Endodermal cell (in vitro differentiated cells): ENCODE measurements around the gene HIP1. TPM values are rescaled to one million over a fixed set of nuclear protein-coding genes. Genes with fewer than 3 reads are reported as not detected.

Experiments used
- DNase-seq: peaks from one replicate; pipeline ENCODE4 v3.0.0-alpha.2; 2017
- H3K27ac ChIP-seq: 2 replicates; pipeline ENCODE4 v1.5.1; 2013; ENCODE audit warnings: mild to moderate bottlenecking, low read depth, low read length, moderate library complexity
- H3K27me3 ChIP-seq: 2 replicates; pipeline ENCODE4 v1.6.1; 2013; ENCODE audit warnings: mild to moderate bottlenecking, low read length, moderate library complexity; ENCODE audit not compliant: insufficient read depth, control insufficient read depth, poor library complexity, severe bottlenecking
- H3K36me3 ChIP-seq: 2 replicates; pipeline ENCODE4 v1.7.0; 2013; ENCODE audit warnings: mild to moderate bottlenecking, low read length, moderate library complexity; ENCODE audit not compliant: control insufficient read depth, insufficient read depth
- H3K4me1 ChIP-seq: one replicate; pipeline ENCODE4 v1.7.0; 2013; ENCODE audit warnings: low read length; ENCODE audit not compliant: control insufficient read depth, insufficient read depth
- H3K4me3 ChIP-seq: 2 replicates; pipeline ENCODE4 v1.5.1; 2013; ENCODE audit warnings: mild to moderate bottlenecking, low read length, moderate library complexity
- H3K9ac ChIP-seq: 2 replicates; pipeline ENCODE4 v1.6.1; 2013; ENCODE audit warnings: mild to moderate bottlenecking, low read length, moderate library complexity; ENCODE audit not compliant: poor library complexity, severe bottlenecking; ENCODE audit errors: extremely low read depth
- H3K9me3 ChIP-seq: 2 replicates; pipeline ENCODE4 v1.6.1; 2013; ENCODE audit warnings: mild to moderate bottlenecking, low read length, moderate library complexity; ENCODE audit not compliant: control insufficient read depth
- H3K27ac Mint-ChIP-seq: 2 replicates; pipeline ENCODE4 v1.8.0; 2020; ENCODE audit warnings: mixed read lengths
- H3K27me3 Mint-ChIP-seq: 2 replicates; pipeline ENCODE4 v1.8.0; 2021; ENCODE audit warnings: mild to moderate bottlenecking, mixed read lengths; ENCODE audit not compliant: insufficient read depth
- H3K36me3 Mint-ChIP-seq: 2 replicates; pipeline ENCODE4 v1.8.0; 2020; ENCODE audit warnings: low read depth, mixed read lengths
- H3K4me1 Mint-ChIP-seq: 2 replicates; pipeline ENCODE4 v1.8.0; 2020; ENCODE audit warnings: mixed read lengths
- H3K4me3 Mint-ChIP-seq: 2 replicates; pipeline ENCODE4 v1.8.0; 2020; ENCODE audit warnings: mild to moderate bottlenecking, moderate library complexity, mixed read lengths
- H3K9me3 Mint-ChIP-seq: 2 replicates; pipeline ENCODE4 v1.8.0; 2020; ENCODE audit warnings: mild to moderate bottlenecking, mixed read lengths
- CTCF ChIP-seq: fragments of 200-600 bp; sonication (generic); conservative IDR thresholded peaks from 2 replicates; pipeline ENCODE4 v1.5.0; 2021; ENCODE audit warnings: antibody characterized with exemption, mild to moderate bottlenecking
- WGBS, 2 experiments: methylation state at CpG; one replicate each; pipeline versions ENCODE4 v1.1.5 to v1.1.7; 2013; ENCODE audit warnings: missing lambda C conversion rate in 2 of 2, mixed read lengths in 1 of 2; ENCODE audit not compliant: insufficient coverage in 1 of 2, insufficient read length in 1 of 2; 5-methylcytosine and 5-hydroxymethylcytosine counted together
- total RNA-seq, 2 donors: library from RNA; stranded (reverse); fragmentation: NEBNext Ultra II Directional in 1 of 2; extraction: Animal tissue kit (Norgen Biotek cat#: 25700) in 1 of 2; gene quantifications; 2 replicates in 1 of 2; 3 replicates in 1 of 2; pipeline ENCODE4 v1.2.1, GENCODE V29; 2021

The HIP1 gene
- total RNA-seq, 2 donors from 2014 or later: 64.7 to 70.0 TPM

DNA sequence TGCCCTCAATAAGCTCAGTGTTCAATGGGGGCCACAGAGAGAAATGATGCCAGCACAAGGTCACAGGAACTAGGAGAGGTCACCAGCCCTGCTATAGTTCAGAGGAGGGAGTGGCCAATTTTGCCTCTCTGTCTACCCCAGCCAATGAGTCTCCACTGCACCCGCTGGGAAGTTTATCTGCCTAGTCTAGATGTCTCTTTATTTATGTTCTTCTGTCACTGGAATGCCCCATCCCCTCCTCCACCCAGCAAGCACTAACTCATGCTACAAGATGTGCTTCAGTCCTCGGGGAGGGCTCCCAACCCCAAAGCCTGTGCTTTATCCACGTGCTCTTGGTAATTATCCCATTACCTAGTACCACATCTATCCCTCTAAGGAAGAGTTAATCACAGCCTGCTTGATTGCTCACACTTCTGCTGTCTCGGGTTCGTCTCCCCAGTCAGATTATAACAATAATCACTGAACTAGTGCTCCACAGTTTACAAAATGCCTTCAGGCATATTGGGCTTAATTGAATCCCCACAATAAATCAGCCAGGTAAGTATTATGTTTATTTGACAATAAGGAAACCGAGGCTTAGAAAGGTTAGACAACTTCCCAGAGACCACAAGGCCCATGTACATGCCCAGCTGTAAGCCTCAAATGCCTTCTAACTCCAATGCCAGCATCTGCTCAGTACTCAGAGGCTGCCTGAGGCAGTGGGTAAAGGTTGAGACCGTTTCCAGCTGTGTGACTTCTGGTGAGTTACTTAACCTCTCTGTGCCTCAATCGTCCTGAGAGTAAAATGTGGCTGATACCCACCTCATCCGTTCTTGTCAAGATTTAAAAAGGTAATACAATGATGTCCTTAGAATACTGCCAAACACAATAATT is 3.9 kb downstream of the HIP1 start:
- no peaks in the 10 kb centered on the region for H3K36me3 Mint-ChIP-seq
- Histone ChIP-seq H3K36me3 (no peaks in the 10 kb centered on the region), H3K9me3 (no peaks in the 10 kb centered on the region), H3K9ac (no peak overlapping the region), H3K4me1 (no peaks in the 10 kb centered on the region), H3K27me3 (peaks cover 12% of the 10 kb centered on the region), H3K27ac (no peak overlapping the region), H3K4me3 (no peak overlapping the region)
- no peaks in the 10 kb centered on the region for H3K9me3 Mint-ChIP-seq
- DNase-seq: peak; percentile 74
- H3K4me1 Mint-ChIP-seq: peaks cover 19% of the 10 kb centered on the region
- H3K27me3 Mint-ChIP-seq: peaks cover 23% of the 10 kb centered on the region
- 80 to 82% methylated on average over 9 of the region's 9 CpGs for WGBS, 2 experiments
- H3K4me3 Mint-ChIP-seq: no peak overlapping the region
- peak overlapping the region; percentile 5 for H3K27ac Mint-ChIP-seq
- TF ChIP-seq CTCF: no peak

DNA sequence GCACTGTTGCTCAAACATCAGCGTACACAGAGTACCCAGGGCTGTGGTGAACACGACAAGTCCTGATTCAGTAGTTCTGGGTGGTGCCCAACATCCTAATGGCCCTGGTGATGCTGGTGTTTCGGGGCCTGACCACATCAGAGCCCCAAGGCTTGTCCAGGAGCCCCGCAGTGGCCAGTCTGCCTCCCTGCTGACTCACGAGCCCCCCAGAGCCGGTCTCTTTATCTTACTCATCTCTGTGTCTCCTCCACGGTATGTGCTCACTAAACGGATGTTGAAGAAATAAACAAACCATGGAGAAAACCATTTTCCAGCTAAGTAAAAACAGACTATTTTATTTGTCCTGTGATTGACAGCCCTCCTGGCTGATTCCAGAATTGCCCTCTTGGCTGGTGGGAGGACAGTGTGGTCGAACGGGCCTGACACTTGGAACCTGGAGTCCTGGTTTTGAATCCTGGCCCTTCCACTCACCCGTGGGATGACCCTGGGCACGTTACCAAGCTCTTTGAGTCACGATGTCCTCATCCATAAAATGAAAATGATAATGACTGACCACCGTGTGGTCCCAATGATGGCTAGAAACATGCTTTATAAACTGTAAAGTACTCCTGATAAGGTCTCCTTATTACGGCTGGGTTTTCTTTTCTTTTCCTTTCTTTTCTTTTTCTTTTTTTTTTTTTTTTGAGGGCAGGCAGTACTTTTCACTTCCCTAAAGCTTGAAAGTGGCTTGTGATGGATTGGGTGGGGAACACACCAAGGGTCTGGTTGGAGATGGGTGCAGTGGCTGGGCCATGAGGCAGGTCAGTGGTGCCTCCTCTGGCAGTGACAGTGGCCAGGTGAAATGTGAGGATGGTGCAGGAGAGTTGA is 5.7 kb downstream of the HIP1 start:
- H3K4me1 Mint-ChIP-seq: peaks cover 22% of the 10 kb centered on the region
- H3K36me3 Mint-ChIP-seq: no peaks in the 10 kb centered on the region
- 85 to 91% methylated on average over 11 to 15 of the region's 15 CpGs for WGBS, 2 experiments
- H3K4me1 ChIP-seq: no peaks in the 10 kb centered on the region
- TF ChIP-seq CTCF: no peak
- peaks cover 14% of the 10 kb centered on the region for H3K27me3 Mint-ChIP-seq
- H3K27ac ChIP-seq: no peak overlapping the region
- H3K27me3 ChIP-seq: peaks cover 8% of the 10 kb centered on the region
- no peak overlapping the region for H3K4me3 ChIP-seq
- H3K9me3 Mint-ChIP-seq: no peaks in the 10 kb centered on the region
- no peaks in the 10 kb centered on the region for H3K36me3 ChIP-seq
- H3K4me3 Mint-ChIP-seq: no peak overlapping the region
- H3K27ac Mint-ChIP-seq: no peak overlapping the region
- no peak for DNase-seq
- no peaks in the 10 kb centered on the region for H3K9me3 ChIP-seq
- H3K9ac ChIP-seq: no peak overlapping the region

- no peak overlapping the region for H3K27ac Mint-ChIP-seq
- no peaks in the 10 kb centered on the region for H3K9me3 Mint-ChIP-seq
- no peak for TF ChIP-seq CTCF
- Histone ChIP-seq H3K9me3 (no peaks in the 10 kb centered on the region), H3K36me3 (no peaks in the 10 kb centered on the region), H3K27me3 (no peaks in the 10 kb centered on the region), H3K4me3 (no peak overlapping the region), H3K27ac (no peak overlapping the region), H3K9ac (no peak overlapping the region), H3K4me1 (no peaks in the 10 kb centered on the region)
- 89 to 95% methylated on average over 10 to 12 of the region's 12 CpGs for WGBS, 2 experiments
- DNase-seq: no peak
- no peak overlapping the region for H3K4me3 Mint-ChIP-seq
- H3K27me3 Mint-ChIP-seq: peaks cover 5% of the 10 kb centered on the region
- H3K4me1 Mint-ChIP-seq: peaks cover 21% of the 10 kb centered on the region
- H3K36me3 Mint-ChIP-seq: no peaks in the 10 kb centered on the region
Measured at GRCh38 chr7:75732016-75732521, 6.7 kb downstream of the HIP1 start.
